Testis (tissue), 3 donors: ENCODE data around the gene FOXRED2. TPM values are rescaled to one million over a fixed set of nuclear protein-coding genes. Genes with fewer than 3 reads are reported as not detected.
"Not testable (repeated sequence)": the region's sequence is repeated elsewhere in the genome, so short reads cannot be mapped to it uniquely, and the experiment has no call there.

Experiments
- DNase-seq: peaks from one replicate; pipeline ENCODE4 v3.0.0-alpha.2; 2019
- H3K27ac ChIP-seq, 2 donors: fragments of 200-600 bp; sonication (generic); one replicate each; pipeline ENCODE4 v1.5.1; 2019
- H3K27me3 ChIP-seq: fragments of 200-600 bp; sonication (generic); one replicate; pipeline ENCODE4 v1.5.1; 2019
- H3K36me3 ChIP-seq: fragments of 200-600 bp; sonication (generic); one replicate; pipeline ENCODE4 v1.5.1; 2017; ENCODE audit warnings: low read depth; ENCODE audit errors: missing control alignments
- H3K4me1 ChIP-seq: fragments of 200-600 bp; sonication (generic); one replicate; pipeline ENCODE4 v1.5.1; 2019
- H3K4me3 ChIP-seq, 2 donors: fragments of 200-600 bp; sonication (generic); one replicate each; pipeline ENCODE4 v1.5.1; 2017 to 2019
- H3K9me3 ChIP-seq: fragments of 200-600 bp; sonication (generic); one replicate; pipeline ENCODE4 v1.5.1; 2017
- POLR2A ChIP-seq: fragments of 450-650 bp; IDR thresholded peaks from one replicate; pipeline ENCODE4 v1.6.1; 2017; ENCODE audit warnings: antibody characterized with exemption, mild to moderate bottlenecking, moderate library complexity
- whole genome bisulfite sequencing, 2 donors: methylation state at CpG; one replicate each; pipeline ENCODE4 v1.1.5; 2018; 5-methylcytosine and 5-hydroxymethylcytosine counted together
- intact Hi-C: fragments of 100-400 bp; cut with DNase I; formaldehyde crosslinking; loops from one replicate; pipeline ENCODE4 v1.15.1; 2023; ENCODE audit warnings: low total_unique reads
- polyA plus RNA-seq: library from polyadenylated mRNA; stranded (reverse); fragments of 350-450 nt; fragmentation: Illumina TruSeq; extraction: RNeasy Lipid Tissue Mini Kit (QIAGEN cat#74804); gene quantifications from one replicate; pipeline ENCODE4 v1.2.3, GENCODE V29; 2014; ENCODE audit warnings: low read depth, low replicate concordance; ENCODE audit not compliant: insufficient read depth
- total RNA-seq, 2 donors: library from RNA; depleted of rRNA; stranded (reverse); fragments of >200 nt; gene quantifications; one replicate each; pipeline ENCODE4 v1.2.3, GENCODE V29; 2016
- TF ChIP-seq, protein P1 (sequence below), 3 experiments: fragments of 450-650 bp in 2 of 3; fragments of 200-600 bp in 1 of 3; sonication (generic) in 1 of 3; IDR thresholded peaks; one replicate each; pipeline ENCODE4 v1.5.1; 2016 to 2019; ENCODE audit warnings: antibody characterized with exemption in 3 of 3, mild to moderate bottlenecking in 2 of 3, moderate library complexity in 1 of 3

The FOXRED2 gene
- total and polyA plus RNA-seq, 3 donors from 2014 or later = 17.7 to 34.6 (median 23.8) TPM

DNA sequence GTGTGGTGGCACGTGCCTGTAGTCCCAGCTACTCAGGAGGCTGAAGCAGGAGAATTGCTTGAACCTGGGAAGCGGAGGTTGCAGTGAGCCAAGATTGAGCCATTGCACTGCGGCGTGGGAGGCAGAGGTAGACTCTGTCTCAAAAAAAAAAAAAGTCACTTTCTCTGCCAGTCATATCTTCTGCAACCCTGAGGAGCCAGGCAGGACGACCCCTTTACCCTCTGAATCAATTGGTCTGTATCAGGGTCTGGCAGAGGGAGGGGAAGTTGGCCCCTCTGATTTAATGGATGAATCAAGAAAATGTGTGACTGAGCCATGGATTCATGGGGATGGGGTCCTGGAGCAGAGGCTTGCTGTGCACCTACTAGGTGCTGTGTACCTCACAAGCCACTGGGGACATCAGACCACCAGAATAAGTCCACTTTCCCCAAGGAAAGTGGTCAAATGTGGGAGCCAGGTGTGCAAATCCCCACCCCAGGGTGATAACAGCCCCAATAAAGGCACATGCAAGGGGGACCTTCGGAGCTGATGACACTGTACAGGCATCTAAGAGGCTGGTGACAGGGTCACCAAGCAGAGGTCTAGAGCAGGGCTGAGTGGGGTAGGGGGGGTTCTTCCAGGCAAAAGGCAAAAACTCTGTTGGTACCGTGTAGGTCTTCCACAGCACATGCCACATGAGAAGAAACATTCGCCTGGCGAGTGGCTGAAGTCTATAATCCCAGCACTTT lies 54.4 kb downstream of the FOXRED2 start:
- Histone ChIP-seq H3K36me3 (no peaks in the 10 kb centered on the region), H3K27me3 (no peaks in the 10 kb centered on the region), H3K4me1 (peaks cover 12% of the 10 kb centered on the region), H3K4me3 (no peak overlapping the region), H3K9me3 (no peaks in the 10 kb centered on the region), H3K27ac (peak overlapping the region in 1 of 2 donors; percentile 72)
- intact Hi-C loops = loop anchor here (10.0 kb wide), 1 partner anchor 68 kb away; the partner anchor contains the start of gene MYH9
- DNase-seq = no peak
- no peak for TF ChIP-seq POLR2A
- TF ChIP-seq, protein P1, sequence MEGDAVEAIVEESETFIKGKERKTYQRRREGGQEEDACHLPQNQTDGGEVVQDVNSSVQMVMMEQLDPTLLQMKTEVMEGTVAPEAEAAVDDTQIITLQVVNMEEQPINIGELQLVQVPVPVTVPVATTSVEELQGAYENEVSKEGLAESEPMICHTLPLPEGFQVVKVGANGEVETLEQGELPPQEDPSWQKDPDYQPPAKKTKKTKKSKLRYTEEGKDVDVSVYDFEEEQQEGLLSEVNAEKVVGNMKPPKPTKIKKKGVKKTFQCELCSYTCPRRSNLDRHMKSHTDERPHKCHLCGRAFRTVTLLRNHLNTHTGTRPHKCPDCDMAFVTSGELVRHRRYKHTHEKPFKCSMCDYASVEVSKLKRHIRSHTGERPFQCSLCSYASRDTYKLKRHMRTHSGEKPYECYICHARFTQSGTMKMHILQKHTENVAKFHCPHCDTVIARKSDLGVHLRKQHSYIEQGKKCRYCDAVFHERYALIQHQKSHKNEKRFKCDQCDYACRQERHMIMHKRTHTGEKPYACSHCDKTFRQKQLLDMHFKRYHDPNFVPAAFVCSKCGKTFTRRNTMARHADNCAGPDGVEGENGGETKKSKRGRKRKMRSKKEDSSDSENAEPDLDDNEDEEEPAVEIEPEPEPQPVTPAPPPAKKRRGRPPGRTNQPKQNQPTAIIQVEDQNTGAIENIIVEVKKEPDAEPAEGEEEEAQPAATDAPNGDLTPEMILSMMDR (IDR thresholded peaks at IDR 0.05) = no peak
- 86 to 89% methylated on average over 8 to 9 of the region's 9 CpGs for WGBS, 2 donors

- not testable (repeated sequence) for H3K27me3 ChIP-seq, DNase-seq, H3K27ac ChIP-seq, H3K4me3 ChIP-seq, H3K9me3 ChIP-seq, H3K36me3 ChIP-seq
- intact Hi-C loops = loop anchor here (10.0 kb wide), 1 partner anchor 66 kb away; the partner anchor contains the start of gene MYH9
- whole genome bisulfite sequencing, 2 donors = 93 to 96% methylated on average over 7 of the region's 7 CpGs
- H3K4me1 ChIP-seq = peaks cover 11% of the 10 kb centered on the region
Measured at GRCh38 chr22:36450923-36451322, 55.9 kb downstream of the FOXRED2 start.

DNA sequence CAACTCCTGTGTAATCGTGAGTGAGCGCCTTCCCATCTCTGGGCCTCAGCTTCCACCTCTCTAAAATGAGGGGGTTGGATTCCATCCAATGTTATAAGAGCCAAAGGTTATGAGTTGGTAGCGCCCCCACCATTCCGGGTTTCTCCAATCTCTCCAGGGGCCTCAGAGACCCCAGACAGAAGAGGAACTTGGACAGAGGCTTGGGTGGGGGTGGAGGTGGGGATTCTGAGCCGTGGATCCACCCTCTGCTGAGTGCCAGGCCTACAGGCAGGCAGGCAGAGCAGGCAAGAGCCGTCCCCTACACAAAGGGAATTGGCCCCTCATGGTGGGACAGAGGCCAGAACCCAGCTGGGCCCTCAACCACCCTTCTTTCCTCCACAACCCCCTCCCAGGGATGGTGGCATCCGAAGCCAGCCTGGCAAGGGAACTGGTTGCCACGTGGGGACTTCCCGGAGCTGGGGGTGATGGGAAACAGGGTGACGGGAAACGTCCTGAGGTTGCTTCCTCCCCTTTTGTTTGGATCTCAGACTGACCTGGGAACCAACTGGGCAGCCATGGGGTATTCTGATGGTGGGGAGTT lies 57.2 kb downstream of the FOXRED2 start:
- no peak for TF ChIP-seq POLR2A
- TF ChIP-seq, protein P1 (IDR thresholded peaks at IDR 0.05) = no peak
- Histone ChIP-seq H3K27ac (no peak overlapping the region), H3K4me3 (no peak overlapping the region), H3K36me3 (no peaks in the 10 kb centered on the region), H3K4me1 (peaks cover 2% of the 10 kb centered on the region), H3K27me3 (no peaks in the 10 kb centered on the region), H3K9me3 (no peaks in the 10 kb centered on the region)
- intact Hi-C loops = loop anchor here (10.0 kb wide), 1 partner anchor 65 kb away; the partner anchor contains the start of gene MYH9
- 86 to 87% methylated on average over 11 of the region's 11 CpGs for WGBS, 2 donors
- no peak for DNase-seq

DNA sequence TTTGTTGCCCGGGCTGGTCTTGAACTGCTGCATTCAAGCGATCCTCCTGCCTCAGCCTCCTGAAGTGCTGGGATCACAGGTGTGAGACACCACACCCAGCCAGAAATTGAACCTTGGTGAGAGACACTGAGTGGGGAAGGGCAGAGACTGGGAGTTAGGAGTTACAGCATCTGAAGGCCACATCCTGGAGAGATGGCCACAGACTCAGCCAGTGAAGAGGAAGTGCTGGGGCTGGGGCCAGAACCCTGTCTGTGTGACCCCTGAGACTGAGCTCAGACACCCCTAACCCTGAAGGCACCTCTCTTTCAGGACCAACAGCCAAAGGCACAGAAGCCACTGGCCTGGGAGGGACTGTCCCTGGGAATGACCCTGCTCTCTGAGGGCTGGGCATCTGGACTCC lies 59.2 kb downstream of the FOXRED2 start:
- H3K9me3 ChIP-seq = no peaks in the 10 kb centered on the region
- WGBS, 2 donors = 88 to 90% methylated on average over 2 of the region's 2 CpGs
- intact Hi-C loops = no loop called here

DNA sequence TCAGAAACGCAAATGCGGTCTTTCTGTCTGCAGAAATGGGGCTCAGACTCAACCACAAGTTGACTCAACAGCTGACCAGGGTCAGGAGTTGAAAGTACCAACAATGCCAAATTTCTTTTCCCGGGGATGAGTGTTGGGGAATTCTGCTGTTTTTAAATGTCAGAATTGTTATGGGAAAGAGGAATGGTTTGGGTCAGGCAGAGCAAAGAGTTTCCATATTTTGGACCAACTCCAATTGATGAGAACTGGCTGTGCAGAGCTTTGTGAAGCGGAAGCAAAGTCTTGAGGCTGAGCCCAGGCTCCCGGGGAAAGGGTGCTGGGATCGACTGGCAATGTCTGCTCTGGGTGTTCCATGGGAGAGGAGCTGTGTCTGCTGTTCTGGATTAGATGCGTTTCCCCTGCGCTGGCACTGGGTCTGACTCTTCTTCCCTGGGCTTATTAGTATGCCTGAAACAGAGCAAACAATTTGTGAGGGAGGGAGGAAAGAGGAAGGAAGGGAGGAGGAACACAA lies 61.6 kb downstream of the FOXRED2 start:
- WGBS, 2 donors = 58 to 61% methylated on average over 8 of the region's 8 CpGs
- TF ChIP-seq, protein P1 (IDR thresholded peaks at IDR 0.05) = no peak
- Histone ChIP-seq H3K4me1 (no peaks in the 10 kb centered on the region), H3K4me3 (no peak overlapping the region), H3K27me3 (no peaks in the 10 kb centered on the region), H3K9me3 (no peaks in the 10 kb centered on the region), H3K27ac (peak overlapping the region in 1 of 2 donors; percentile 30), H3K36me3 (no peaks in the 10 kb centered on the region)
- peak; percentile 63 for DNase-seq
- intact Hi-C loops = no loop called here

More for the DNA sequence above, 59.2 kb downstream of the FOXRED2 start:
- DNase-seq = no peak
- no peak for TF ChIP-seq POLR2A
- TF ChIP-seq, protein P1 (IDR thresholded peaks at IDR 0.05) = no peak
- no peaks in the 10 kb centered on the region for H3K36me3 ChIP-seq
- no peaks in the 10 kb centered on the region for H3K27me3 ChIP-seq
- H3K27ac ChIP-seq = no peak overlapping the region
- H3K4me1 ChIP-seq = peaks cover 2% of the 10 kb centered on the region
- H3K4me3 ChIP-seq = no peak overlapping the region
